Activated CD4-positive, alpha-beta T cell treated with anti-CD3 and anti-CD28 coated beads, Interleukin-10, Interleukin-2, amounts not matched to agents 100 ng/mL and 50 ng/mL, durations not matched to agents 16 hours and 8 hours (primary cell): ENCODE data around the gene DNAH17.

ENCODE experiments used
- DNase-seq: peaks from one replicate; pipeline ENCODE4 v3.0.0-alpha.2; 2020

Gene DNAH17

DNA sequence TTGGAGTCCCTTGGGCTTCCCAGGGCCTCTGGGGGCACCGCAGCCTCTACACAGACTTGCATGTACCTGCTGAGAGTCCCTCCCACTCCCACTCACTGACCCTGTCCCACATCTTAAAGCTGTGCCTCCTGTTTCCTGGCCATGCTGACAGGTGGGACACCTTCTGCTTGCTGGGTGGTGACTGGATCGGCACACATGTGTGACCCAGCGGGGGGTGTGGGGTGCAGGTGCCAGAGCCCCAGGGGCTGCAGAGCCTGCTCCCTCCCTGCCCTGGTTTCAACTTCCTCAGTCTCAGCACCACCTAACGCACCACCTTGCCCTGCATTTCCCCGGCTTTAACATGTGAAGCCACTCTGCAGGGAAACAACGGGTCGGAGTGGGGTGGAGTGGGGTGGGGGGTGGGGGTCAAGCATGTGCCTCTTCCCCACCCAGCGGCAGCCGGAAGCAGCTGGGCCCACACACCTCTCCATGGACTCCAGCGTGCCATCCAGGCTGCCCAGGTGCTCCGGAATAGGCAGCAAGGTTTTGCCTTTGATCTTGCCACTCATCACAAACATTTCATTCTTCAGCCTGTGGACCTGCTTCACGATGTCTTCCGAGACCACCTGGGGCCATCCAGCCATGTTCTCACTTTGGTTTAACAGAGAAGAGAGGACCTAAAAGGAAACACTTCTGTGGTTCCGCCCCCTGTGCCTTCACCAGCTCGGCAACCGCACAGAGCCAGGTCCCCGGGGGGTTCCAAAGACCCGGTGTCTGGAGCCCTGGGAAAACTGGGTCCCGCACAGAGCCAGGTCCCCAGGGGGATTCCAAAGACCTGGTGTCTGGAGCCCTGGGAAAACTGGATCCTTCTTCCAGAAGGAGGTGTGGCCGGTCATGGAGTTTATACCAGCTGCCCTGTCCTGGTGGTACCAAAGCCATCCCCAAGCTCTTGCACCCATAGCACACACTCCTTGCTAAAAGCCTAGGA, 4.7 kb downstream of the DNAH17 start:
- DNase-seq = no peak

GRCh38 chr17:78571329-78571728, 5.9 kb downstream of the DNAH17 start:
- DNase-seq = no peak

DNA sequence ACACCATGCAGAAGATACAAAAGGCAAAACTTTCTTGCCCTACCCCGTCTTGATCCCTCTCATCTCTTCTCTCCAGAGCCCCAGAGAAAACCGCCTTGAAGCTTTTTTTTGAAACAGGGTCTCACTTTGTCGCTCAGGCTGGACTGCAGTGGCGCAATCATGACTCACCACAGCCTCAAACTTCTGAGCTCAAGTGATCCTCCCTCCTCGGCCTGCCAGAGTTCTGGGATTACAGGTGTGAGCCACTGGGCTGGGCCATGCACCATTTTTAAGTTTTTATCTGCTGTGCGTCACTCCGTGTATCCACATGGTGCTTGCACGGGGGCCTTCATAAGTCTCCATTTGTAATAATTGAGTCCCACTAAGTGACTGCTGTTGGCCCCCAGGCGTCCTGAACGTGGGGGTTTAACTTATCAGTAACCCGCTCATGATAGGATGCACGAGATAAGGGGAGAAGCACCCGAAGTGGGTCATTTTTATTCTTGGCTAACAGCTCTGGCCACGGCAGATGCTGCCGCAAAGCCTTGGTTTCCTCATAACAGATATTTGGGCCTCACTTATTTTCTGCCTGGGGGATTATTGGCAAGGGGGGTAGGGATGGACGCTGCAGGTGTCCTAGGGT, 8.6 kb downstream of the DNAH17 start:
- no peak for DNase-seq

- DNase-seq = no peak
Observed at GRCh38 chr17:78567991-78568390, 9.2 kb downstream of the DNAH17 start.

GRCh38 chr17:78566947-78567346, 10.2 kb downstream of the DNAH17 start:
- DNase-seq = no peak

- DNase-seq = no peak
Observed at GRCh38 chr17:78563189-78564145, 13.7 kb downstream of the DNAH17 start.

DNA sequence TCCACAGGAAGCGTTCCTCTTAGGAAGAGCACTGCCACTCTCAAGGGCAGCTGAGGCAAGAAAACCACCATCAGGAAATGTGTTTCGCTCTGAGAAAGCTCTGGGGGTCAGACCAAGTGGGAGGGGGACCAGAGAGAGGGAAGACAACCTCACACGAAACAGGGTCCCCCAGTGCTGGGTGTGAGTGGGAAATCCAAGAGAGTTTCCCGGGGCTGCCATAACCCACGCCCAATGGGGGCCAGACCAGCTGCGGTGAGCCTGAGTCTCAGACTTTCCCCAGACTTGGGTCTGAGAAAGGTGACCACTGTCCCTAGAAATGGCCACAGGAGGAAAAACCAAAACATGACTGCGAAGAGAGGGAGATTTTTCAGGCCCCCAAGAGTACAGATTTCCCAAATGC, 14.5 kb downstream of the DNAH17 start:
- DNase-seq = no peak

DNA sequence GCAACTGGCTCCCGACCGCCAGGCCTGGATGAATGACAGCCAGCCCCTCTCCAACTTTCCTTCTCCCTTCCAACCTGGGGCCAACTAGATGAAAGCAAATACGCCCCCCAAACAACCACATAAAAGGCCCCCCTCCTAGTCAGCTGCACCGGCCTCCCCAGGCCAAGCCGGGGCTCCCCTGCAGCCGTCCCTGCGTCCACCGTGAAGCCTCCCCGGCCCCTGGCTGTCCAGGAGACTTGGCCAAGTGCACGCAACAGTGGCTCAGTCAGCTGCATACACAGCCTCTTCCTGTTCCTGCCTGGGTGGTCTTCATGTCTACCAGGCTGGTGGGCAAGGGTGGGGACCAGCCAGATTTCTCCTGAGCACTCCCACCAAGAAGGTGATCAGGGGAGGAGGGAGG, 16.0 kb downstream of the DNAH17 start:
- DNase-seq = no peak

DNA sequence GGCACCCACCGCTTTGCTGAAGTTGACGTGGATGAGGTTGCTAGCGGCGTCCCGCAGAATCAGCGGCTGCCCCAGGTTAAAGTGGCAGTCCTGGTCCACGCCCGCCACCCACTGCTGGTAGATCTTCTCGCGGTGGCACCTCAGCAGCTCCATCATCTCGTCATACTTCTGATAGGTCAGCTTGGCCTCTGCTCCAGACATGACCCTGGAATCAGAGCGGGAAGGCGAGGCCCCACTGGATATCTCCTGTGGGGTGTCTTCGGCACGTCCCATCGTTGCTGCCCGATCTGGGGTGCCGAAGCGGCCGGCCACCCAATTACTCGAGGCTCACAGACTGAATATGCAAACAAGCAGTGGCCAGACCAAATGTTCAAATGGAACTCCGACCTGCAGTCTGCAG, 16.5 kb downstream of the DNAH17 start:
- no peak for DNase-seq

DNA sequence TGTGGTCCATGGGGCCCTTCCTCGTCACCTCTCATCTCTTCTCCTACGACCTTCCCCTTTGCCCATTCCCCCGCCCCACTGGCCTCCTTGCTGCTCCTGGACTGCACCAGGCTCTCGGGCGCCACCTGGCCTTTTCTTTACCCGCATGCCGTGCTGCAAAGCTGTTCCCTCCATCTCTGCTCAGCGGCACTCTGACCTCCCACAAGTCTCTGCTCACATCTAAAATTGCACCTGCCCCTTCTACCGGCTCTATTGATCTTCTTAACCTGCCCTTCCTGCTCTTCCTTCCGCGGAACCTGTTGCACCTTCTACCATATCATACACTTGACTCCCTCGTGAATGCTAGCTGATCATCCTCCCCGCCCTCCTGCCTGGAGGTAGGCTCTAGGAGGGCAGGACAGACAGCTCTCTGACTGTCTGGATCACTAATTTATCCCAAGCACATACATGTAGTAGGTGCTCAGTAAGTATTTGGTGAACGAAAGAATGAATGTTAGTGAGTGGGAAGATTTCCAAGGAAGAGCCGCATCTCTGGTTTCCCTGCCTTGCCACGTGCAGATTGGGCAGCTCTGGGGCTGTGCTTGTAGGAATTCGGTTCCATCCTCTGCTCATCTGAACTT, 17.3 kb downstream of the DNAH17 start:
- DNase-seq = peak; percentile 26

DNA sequence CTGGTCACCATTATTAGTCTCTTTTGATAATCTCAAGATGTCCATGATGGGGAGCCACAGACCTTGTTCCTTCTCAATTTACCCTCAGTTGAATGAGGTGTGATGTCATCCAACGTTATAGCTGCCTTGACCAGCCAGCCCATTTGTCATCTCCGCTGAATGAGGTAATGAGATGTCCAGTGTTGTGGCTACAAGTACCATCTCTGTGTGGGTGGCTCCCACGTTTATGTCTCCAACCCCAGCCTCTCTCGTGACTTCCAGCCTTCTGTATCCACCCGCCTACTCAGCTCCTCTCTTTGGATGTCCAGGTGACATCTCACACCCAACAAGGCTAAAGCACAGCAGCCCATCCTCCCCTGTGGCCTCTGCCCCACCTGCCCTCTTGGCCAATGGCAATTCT, 18.2 kb downstream of the DNAH17 start:
- no peak for DNase-seq

- peak; percentile 39 for DNase-seq
Observed at GRCh38 chr17:78558181-78558850, 18.9 kb downstream of the DNAH17 start.

GRCh38 chr17:78557598-78558039, 19.6 kb downstream of the DNAH17 start:
- no peak for DNase-seq

GRCh38 chr17:78556812-78557211, 20.4 kb downstream of the DNAH17 start:
- no peak for DNase-seq

DNA sequence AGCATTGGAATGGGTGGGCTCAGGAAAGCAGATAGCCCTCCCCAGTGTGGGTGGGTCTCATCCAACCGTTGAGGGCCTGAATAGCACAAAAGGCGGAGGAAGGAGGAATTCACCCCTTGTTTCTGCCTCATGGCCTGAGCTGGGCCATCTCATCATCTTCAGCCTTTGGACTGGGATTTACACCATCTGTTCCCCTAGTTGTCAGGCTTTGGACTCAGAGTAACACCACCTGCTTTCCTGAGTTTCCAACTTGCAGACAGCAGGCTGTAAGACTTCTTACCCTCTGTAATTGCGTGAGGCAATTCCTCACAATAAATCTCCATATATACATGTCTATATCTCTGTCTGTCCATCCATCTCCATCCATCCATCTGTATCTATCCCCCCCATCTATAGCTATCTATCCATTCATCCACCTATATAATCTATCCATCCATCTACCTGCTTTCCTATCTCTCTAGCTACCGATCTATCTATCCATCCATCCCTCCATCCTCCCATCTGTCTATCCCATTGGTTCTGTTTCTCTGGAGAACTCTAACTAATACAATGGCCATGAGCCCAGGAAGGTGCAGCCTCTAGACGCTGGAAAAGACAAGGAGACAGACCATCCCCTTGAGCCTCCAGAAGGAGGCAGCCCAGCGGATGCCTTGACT, 21.3 kb downstream of the DNAH17 start:
- no peak for DNase-seq

DNA sequence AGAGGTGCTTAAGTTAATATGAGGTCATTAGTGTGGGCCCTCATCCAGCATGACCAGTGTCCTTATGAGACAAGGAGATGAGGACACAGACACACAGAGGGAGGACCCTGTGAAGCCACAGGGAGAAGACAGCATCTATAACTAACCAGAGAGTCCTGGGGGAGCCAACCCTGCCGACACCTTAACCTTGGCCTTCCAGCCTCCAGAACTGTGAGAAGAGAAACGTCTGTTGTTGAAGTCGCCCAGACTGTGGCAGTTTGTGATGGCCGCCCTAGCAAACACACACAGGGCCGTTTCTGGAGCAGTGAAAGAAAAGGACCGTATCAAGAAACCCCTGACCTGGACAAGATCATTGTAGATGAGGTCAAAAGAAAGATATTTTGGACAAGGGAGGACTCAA, 26.7 kb downstream of the DNAH17 start:
- no peak for DNase-seq

DNA sequence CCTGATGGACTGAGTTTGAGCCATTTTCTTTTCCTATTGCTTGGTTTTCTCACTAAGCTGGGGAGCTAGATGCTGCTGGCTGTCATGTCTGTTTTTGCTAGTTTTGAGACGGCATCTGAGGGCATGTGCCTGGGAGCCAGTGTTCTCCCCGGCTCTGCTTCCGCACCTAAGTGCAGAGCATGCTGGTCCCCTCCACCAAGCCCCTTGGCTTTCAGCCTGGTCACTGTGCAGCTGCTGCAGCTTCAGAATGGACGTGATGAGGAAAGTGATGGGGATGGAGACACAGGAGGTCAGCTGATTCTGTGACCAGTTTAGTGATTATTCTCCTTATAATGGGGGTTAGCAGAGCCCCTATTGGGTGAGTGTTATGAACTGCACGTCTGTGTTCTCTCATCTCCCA, 28.5 kb downstream of the DNAH17 start:
- no peak for DNase-seq

DNA sequence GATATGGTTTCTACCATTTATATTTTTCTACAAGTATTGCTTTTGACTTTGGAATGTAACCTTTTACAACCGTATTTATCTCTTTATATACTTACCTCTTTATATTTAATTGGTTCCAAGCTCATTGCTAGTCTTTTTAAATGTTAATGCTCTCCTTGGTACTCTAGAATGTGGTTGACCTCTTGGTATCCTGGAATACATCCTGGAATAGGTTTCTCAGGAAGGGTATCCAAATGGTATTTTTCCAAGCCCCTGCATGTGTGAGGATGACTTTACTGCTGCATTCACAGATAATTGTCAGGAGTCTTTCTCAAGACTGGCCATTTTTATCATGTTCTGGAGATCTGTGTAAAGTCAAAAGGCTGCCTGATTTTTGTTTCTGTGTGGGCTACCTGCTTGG, 30.2 kb downstream of the DNAH17 start:
- no peak for DNase-seq

DNA sequence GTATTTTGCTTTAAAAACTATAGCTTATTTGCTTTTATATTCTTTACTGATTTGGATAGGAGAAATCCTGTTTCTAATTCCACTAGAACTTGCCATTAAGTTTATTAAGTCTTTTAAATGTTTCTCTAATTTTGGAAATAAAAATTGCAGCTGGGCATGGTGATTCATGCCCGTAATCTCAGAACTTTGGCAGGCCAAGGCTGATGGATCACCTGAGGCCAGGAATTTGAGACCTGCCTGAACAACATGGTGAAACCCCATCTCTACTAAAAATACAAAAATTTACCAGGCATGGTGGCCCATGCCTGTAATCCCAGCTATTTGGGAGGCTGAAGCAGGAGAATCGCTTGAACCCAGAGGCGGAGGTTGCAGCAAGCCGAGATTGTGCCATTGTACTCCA, 30.7 kb downstream of the DNAH17 start:
- no peak for DNase-seq

GRCh38 chr17:78544881-78545755, 32.1 kb downstream of the DNAH17 start:
- DNase-seq = no peak
